IMR-90 (cell line): Measurements from ENCODE around the gene PITPNB. TPM values are rescaled to one million over a fixed set of nuclear protein-coding genes. Genes with fewer than 3 reads are reported as not detected.

Source experiments
- ATAC-seq: fragments of 200-7000 bp; cut with Tn5 transposase; 2 replicates; pipeline ENCODE4 v1.9.1; 2020; ENCODE audit warnings: low read depth, mild to moderate bottlenecking, moderate library complexity
- BruUV-seq: library from RNA; stranded (reverse); fragments of 400-500 nt; replicated peaks from 2 replicates; lab custom pipeline; 2021; lab: Mats Ljungman, UMichigan
- CTCF ChIA-PET: fragments of 300-600 bp; formaldehyde crosslinking; extraction: SDS; loops from one replicate; lab custom pipeline; 2021; ENCODE audit warnings: antibody characterized with exemption; lab: Yijun Ruan, JAX
- POLR2A ChIA-PET: fragments of 300-600 bp; sonication (Branson Sonifier 250); formaldehyde crosslinking; loops from one replicate; lab custom pipeline; 2022; ENCODE audit warnings: antibody characterized with exemption; ENCODE audit not compliant: unreplicated experiment; lab: Charles Lee
- DNase-seq: peaks from one replicate; pipeline ENCODE4 v3.0.0; 2013
- H2AFZ ChIP-seq: replicated peaks from 2 replicates; pipeline ENCODE3; 2013; ENCODE audit warnings: low read length, mild to moderate bottlenecking; ENCODE audit not compliant: poor library complexity
- H2AK5ac ChIP-seq: 2 replicates; pipeline ENCODE4 v1.6.1; 2013; ENCODE audit warnings: low read depth, low read length, inconsistent platforms
- H2AK9ac ChIP-seq: replicated peaks from 2 replicates; pipeline ENCODE3; 2013; ENCODE audit warnings: mild to moderate bottlenecking, low read depth, low read length, moderate library complexity; ENCODE audit not compliant: poor library complexity
- H2BK120ac ChIP-seq: 2 replicates; pipeline ENCODE4 v1.6.1; 2013; ENCODE audit warnings: low read depth, low read length, inconsistent platforms
- H2BK15ac ChIP-seq: 3 replicates; pipeline ENCODE4 v1.6.1; 2013; ENCODE audit warnings: low read depth, low read length, inconsistent platforms
- H2BK20ac ChIP-seq: 2 replicates; pipeline ENCODE4 v1.6.1; 2013; ENCODE audit warnings: low read depth, mild to moderate bottlenecking, inconsistent platforms, low read length, moderate library complexity
- H2BK5ac ChIP-seq: 2 replicates; pipeline ENCODE4 v1.6.1; 2013; ENCODE audit warnings: mild to moderate bottlenecking, low read depth, low read length, inconsistent platforms; ENCODE audit not compliant: poor library complexity, severe bottlenecking
- H3K14ac ChIP-seq: replicated peaks from 2 replicates; pipeline ENCODE4 v1.6.1; 2013; ENCODE audit warnings: low read depth, low read length, inconsistent platforms
- H3K18ac ChIP-seq: 2 replicates; pipeline ENCODE4 v1.6.1; 2013; ENCODE audit warnings: low read depth, low read length, control low read depth
- H3K23ac ChIP-seq: 2 replicates; pipeline ENCODE4 v1.6.1; 2013; ENCODE audit warnings: low read depth, low read length, inconsistent platforms
- H3K27ac ChIP-seq: 2 replicates; pipeline ENCODE4 v1.5.1; 2013; ENCODE audit warnings: mild to moderate bottlenecking, control low read depth, low read length; ENCODE audit not compliant: insufficient read depth
- H3K27me3 ChIP-seq: 2 replicates; pipeline ENCODE4 v1.6.1; 2013; ENCODE audit warnings: low read length; ENCODE audit not compliant: control insufficient read depth, insufficient read depth
- H3K36me3 ChIP-seq: 2 replicates; pipeline ENCODE4 v1.6.1; 2013; ENCODE audit warnings: low read length, mixed read lengths; ENCODE audit not compliant: control insufficient read depth, insufficient read depth
- H3K4ac ChIP-seq: 2 replicates; pipeline ENCODE4 v1.6.1; 2013; ENCODE audit warnings: low read depth, low read length, inconsistent platforms
- H3K4me1 ChIP-seq: 2 replicates; pipeline ENCODE4 v1.6.1; 2013; ENCODE audit warnings: low read length, mixed read lengths; ENCODE audit not compliant: control insufficient read depth, insufficient read depth
- H3K4me2 ChIP-seq: 2 replicates; pipeline ENCODE4 v1.6.1; 2013; ENCODE audit warnings: low read depth, mild to moderate bottlenecking, control low read depth, low read length, moderate library complexity
- H3K4me3 ChIP-seq: 2 replicates; pipeline ENCODE4 v1.5.1; 2013; ENCODE audit warnings: low read depth, mild to moderate bottlenecking, control low read depth, low read length, moderate library complexity; ENCODE audit not compliant: insufficient read depth
- H3K56ac ChIP-seq: 2 replicates; pipeline ENCODE4 v1.6.1; 2013; ENCODE audit warnings: low read length, inconsistent platforms; ENCODE audit not compliant: insufficient read depth; ENCODE audit errors: extremely low read depth
- H3K79me1 ChIP-seq, 2 experiments: 2 replicates each; pipeline ENCODE4 v1.6.1; 2013; ENCODE audit warnings: low read length in 2 of 2, inconsistent platforms in 1 of 2, low read depth in 1 of 2
- H3K9ac ChIP-seq: 2 replicates; pipeline ENCODE4 v1.6.1; 2013; ENCODE audit warnings: low read depth, low read length, control low read depth
- H3K9me1 ChIP-seq: 2 replicates; pipeline ENCODE4 v1.6.1; 2013; ENCODE audit warnings: low read length, inconsistent platforms; ENCODE audit not compliant: insufficient read depth
- H3K9me3 ChIP-seq: 2 replicates; pipeline ENCODE4 v1.6.1; 2013; ENCODE audit warnings: low read length; ENCODE audit not compliant: control insufficient read depth, insufficient read depth
- H4K20me1 ChIP-seq: 2 replicates; pipeline ENCODE4 v1.6.1; 2013; ENCODE audit warnings: low read length, inconsistent platforms; ENCODE audit not compliant: insufficient read depth
- H4K5ac ChIP-seq: 2 replicates; pipeline ENCODE4 v1.6.1; 2013; ENCODE audit warnings: mild to moderate bottlenecking, low read depth, low read length, control low read depth
- H4K8ac ChIP-seq, 2 experiments: 2 replicates each; pipeline ENCODE4 v1.6.1; 2013; ENCODE audit warnings: low read depth in 2 of 2, low read length in 2 of 2, control low read depth in 1 of 2, inconsistent platforms in 1 of 2
- H4K91ac ChIP-seq: 2 replicates; pipeline ENCODE4 v1.6.1; 2013; ENCODE audit warnings: low read depth, low read length, inconsistent platforms; ENCODE audit not compliant: insufficient read depth
- CEBPB ChIP-seq: IDR thresholded peaks from 2 replicates; pipeline ENCODE4 v1.6.1; 2012; ENCODE audit warnings: low read depth, low read length, improper control_type of control experiment
- CHD1 ChIP-seq: IDR thresholded peaks from 2 replicates; pipeline ENCODE4 v1.6.1; 2012; ENCODE audit warnings: low read depth, low read length, improper control_type of control experiment
- FOS ChIP-seq: fragments of 150-350 bp; IDR thresholded peaks from 2 replicates; pipeline ENCODE4 v1.6.1; 2016; ENCODE audit warnings: low read depth, low read length
- NFE2L2 ChIP-seq: fragments of 150-350 bp; IDR thresholded peaks from 2 replicates; pipeline ENCODE4 v1.6.1; 2016; ENCODE audit warnings: low read depth, mild to moderate bottlenecking, low read length
- WGBS, 2 experiments: methylation state at CpG; one replicate each; pipeline versions ENCODE4 v1.1.5 to v1.1.7; 2013; ENCODE audit warnings: missing lambda C conversion rate in 2 of 2; ENCODE audit not compliant: insufficient read length in 1 of 2; ENCODE audit errors: extremely low coverage in 2 of 2; 5-methylcytosine and 5-hydroxymethylcytosine counted together
- dilution Hi-C: fragments of 300-500 bp; cut with HindIII; formaldehyde crosslinking; loops from one replicate; pipeline ENCODE4 v1.14.3; 2018; ENCODE audit warnings: low sequenced_read_pairs; ENCODE audit not compliant: unreplicated experiment
- in situ Hi-C: fragments of 300-500 bp; cut with MboI; formaldehyde crosslinking; loops from 3 replicates; pipeline ENCODE4 v1.14.3; 2019; ENCODE audit warnings: low sequenced_read_pairs, inconsistent platforms, mixed read lengths
- intact Hi-C: fragments of 100-400 bp; cut with micrococcal nuclease; formaldehyde crosslinking; loops from 2 replicates; pipeline ENCODE4 v1.10.0; 2022
- polyA plus RNA-seq, 3 experiments: library from polyadenylated mRNA; depleted of rRNA; stranded (reverse); fragments of >200 nt; gene quantifications; 2 replicates each; pipeline ENCODE4 v1.2.3, GENCODE V29; 2012; ENCODE audit warnings: low replicate concordance in 1 of 3
- total RNA-seq: library from RNA; depleted of rRNA; stranded (reverse); fragments of >200 nt; gene quantifications from 2 replicates; pipeline ENCODE4 v1.2.3, GENCODE V29; 2012
- TF ChIP-seq, protein P1 (sequence below): conservative IDR thresholded peaks from 2 replicates; pipeline ENCODE4 v1.5.1; 2012; ENCODE audit warnings: mild to moderate bottlenecking, low read depth, low read length, improper control_type of control experiment
- TF ChIP-seq, protein P2 (sequence below): fragments of 150-350 bp; IDR thresholded peaks from 2 replicates; pipeline ENCODE4 v1.6.1; 2017; ENCODE audit warnings: mild to moderate bottlenecking, antibody characterized with exemption, low read length, low read depth

PITPNB gene
- total and polyA plus RNA-seq, 2 of the 4 experiments (the other 2 are of a cell fraction): 19.7 to 54.5 TPM

DNA sequence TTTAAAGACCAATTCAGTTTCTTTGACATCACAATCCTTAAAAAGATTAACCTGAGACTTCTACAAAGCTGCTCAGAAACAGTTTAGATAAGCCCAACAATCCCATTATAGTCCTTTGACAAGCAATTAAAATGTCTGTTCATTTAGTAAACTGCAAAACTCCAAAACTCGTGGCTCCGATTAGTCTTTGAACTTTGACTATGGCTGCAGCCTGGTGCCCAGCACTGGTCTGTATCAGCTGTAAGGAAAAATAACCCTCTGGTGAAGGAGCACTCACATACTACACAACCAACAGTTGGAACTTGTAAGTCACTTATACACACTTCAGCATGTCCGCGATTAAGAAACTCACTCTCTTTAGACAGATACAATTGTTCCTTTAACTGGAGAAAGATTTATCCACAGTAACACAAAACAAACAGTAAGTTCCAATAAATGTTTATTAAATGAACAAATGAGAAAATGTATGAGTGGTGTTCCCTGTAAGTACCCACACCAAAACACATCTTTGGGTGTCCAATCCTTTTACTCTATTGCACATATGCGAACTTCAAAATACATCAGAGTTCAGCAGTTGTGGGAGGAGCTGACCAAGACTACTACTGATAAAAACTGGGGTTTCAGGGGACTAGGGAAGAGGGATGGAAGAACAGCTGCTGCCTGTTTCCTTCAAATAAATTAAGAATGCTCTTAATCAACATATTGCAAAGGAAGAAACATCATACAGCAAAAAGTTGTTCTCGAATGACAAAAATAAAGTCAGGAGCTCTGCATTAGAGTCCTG lies 36.4 kb downstream of the PITPNB start:
- Histone ChIP-seq H3K27me3 (no peaks in the 10 kb centered on the region), H4K91ac (peak overlapping the region; percentile 92; the same call in 1 of the 2 replicates), H3K14ac (peak overlapping the region; percentile 88), H3K23ac (peak overlapping the region; percentile 56), H2AK9ac (no peak overlapping the region), H2AFZ (no peak overlapping the region), H3K4me2 (peak overlapping the region; percentile 12), H4K5ac (peak overlapping the region; percentile 98), H3K79me1 (peaks cover 34 to 62% of the 10 kb centered on the region in 2 experiments), H3K27ac (peak overlapping the region; percentile 72; the same call in 1 of the 2 replicates), H4K20me1 (peaks cover 4% of the 10 kb centered on the region; the same call in 1 of the 2 replicates), H3K4me3 (no peak overlapping the region), H2BK15ac (peak overlapping the region; percentile 49; the same call in 1 of the 3 replicates), H3K4me1 (peaks cover 36% of the 10 kb centered on the region), H3K4ac (peak overlapping the region; percentile 91), H3K9ac (0 out of 2 replicates have a peak overlapping the region, but pooled peaks have one; percentile 25), H3K56ac (peak overlapping the region; percentile 36; the same call in 1 of the 2 replicates), H2AK5ac (peak overlapping the region; percentile 57; the same call in 1 of the 2 replicates), H2BK20ac (peak overlapping the region; percentile 64), H2BK120ac (peak overlapping the region; percentile 95), H3K18ac (peak overlapping the region; percentile 100), H4K8ac (peak overlapping the region; percentile 52 to 71; a peak in 3 of 4 replicates), H2BK5ac (peak overlapping the region; percentile 89), H3K9me3 (no peaks in the 10 kb centered on the region), H3K36me3 (peaks cover 17% of the 10 kb centered on the region), H3K9me1 (peaks cover 28% of the 10 kb centered on the region)
- TF ChIP-seq, protein P1, sequence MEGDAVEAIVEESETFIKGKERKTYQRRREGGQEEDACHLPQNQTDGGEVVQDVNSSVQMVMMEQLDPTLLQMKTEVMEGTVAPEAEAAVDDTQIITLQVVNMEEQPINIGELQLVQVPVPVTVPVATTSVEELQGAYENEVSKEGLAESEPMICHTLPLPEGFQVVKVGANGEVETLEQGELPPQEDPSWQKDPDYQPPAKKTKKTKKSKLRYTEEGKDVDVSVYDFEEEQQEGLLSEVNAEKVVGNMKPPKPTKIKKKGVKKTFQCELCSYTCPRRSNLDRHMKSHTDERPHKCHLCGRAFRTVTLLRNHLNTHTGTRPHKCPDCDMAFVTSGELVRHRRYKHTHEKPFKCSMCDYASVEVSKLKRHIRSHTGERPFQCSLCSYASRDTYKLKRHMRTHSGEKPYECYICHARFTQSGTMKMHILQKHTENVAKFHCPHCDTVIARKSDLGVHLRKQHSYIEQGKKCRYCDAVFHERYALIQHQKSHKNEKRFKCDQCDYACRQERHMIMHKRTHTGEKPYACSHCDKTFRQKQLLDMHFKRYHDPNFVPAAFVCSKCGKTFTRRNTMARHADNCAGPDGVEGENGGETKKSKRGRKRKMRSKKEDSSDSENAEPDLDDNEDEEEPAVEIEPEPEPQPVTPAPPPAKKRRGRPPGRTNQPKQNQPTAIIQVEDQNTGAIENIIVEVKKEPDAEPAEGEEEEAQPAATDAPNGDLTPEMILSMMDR: no peak
- TF ChIP-seq CHD1: no peak
- TF ChIP-seq, protein P2, sequence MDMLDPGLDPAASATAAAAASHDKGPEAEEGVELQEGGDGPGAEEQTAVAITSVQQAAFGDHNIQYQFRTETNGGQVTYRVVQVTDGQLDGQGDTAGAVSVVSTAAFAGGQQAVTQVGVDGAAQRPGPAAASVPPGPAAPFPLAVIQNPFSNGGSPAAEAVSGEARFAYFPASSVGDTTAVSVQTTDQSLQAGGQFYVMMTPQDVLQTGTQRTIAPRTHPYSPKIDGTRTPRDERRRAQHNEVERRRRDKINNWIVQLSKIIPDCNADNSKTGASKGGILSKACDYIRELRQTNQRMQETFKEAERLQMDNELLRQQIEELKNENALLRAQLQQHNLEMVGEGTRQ: no peak
- no peak for TF ChIP-seq CEBPB
- TF ChIP-seq FOS: no peak
- no peak for TF ChIP-seq NFE2L2
- intact Hi-C loops (loop anchor here (5.0 kb wide), 3 partner anchors 475 to 1125 kb away; no protein-coding TSS in a partner anchor), dilution Hi-C loops (no loop called here), in situ Hi-C loops (loop anchor here (10.0 kb wide), 1 partner anchor 702 kb away; no protein-coding TSS in a partner anchor)
- no CpG with 5 or more reads among the region's 6 CpGs for WGBS, 2 experiments
- ATAC-seq (peak; percentile 7; the same call in 1 of the 2 replicates), DNase-seq (no peak)
- CTCF ChIA-PET: interaction anchor here (0.6 to 2.2 kb wide), 3 partner anchors 35 to 118 kb away, joined by 3 to 5 read pairs (median 4); partner anchors contain the start of gene PITPNB
- POLR2A ChIA-PET: no interaction called here
- no TSS peak for BruUV-seq
